Peyer's patch (tissue), 4 donors: ENCODE measurements around the gene PLA2G4B. TPM values are rescaled to one million over a fixed set of nuclear protein-coding genes. Genes with fewer than 3 reads are reported as not detected.

Source experiments
- DNase-seq, 3 donors: peaks; one replicate each; pipeline ENCODE4 v3.0.0-alpha.2; 2017 to 2019
- H3K27ac ChIP-seq, 4 donors: fragments of 200-600 bp; sonication (generic); one replicate each; pipeline ENCODE4 v1.5.1; 2016 to 2019
- H3K27me3 ChIP-seq, 2 donors: fragments of 200-600 bp; sonication (generic); one replicate each; pipeline ENCODE4 v1.5.1; 2019
- H3K36me3 ChIP-seq, 3 donors: fragments of 200-600 bp; sonication (generic); one replicate each; pipeline ENCODE4 v1.5.1; 2016 to 2019
- H3K4me1 ChIP-seq, 4 donors: fragments of 200-600 bp; sonication (generic); one replicate each; pipeline ENCODE4 v1.5.1; 2016 to 2019
- H3K4me3 ChIP-seq, 4 donors: fragments of 200-600 bp; sonication (generic); 1 replicate in 3 of 4; 2 replicates in 1 of 4; pipeline ENCODE4 v1.5.1; 2016 to 2019; ENCODE audit warnings: mild to moderate bottlenecking in 1 of 4
- H3K9me3 ChIP-seq, 4 donors: fragments of 200-600 bp; sonication (generic); one replicate each; pipeline ENCODE4 v1.5.1; 2016 to 2019; ENCODE audit warnings: mild to moderate bottlenecking in 1 of 4
- CTCF ChIP-seq, 6 experiments: fragments of 450-650 bp in 4 of 6; fragments of 200-600 bp in 2 of 6; sonication (generic) in 1 of 6; IDR thresholded peaks; one replicate each; pipeline ENCODE4 v1.5.1; 2017 to 2019; ENCODE audit warnings: antibody characterized with exemption in 6 of 6, mild to moderate bottlenecking in 3 of 6, moderate library complexity in 1 of 6
- POLR2A ChIP-seq, 2 donors: fragments of 450-650 bp; IDR thresholded peaks; one replicate each; pipeline ENCODE4 v1.5.1; 2017; ENCODE audit warnings: antibody characterized with exemption in 2 of 2, mild to moderate bottlenecking in 2 of 2, moderate library complexity in 2 of 2
- total RNA-seq, 4 donors: library from RNA; depleted of rRNA; stranded (reverse); fragments of >200 nt; gene quantifications; one replicate each; pipeline ENCODE4 v1.1.0, GENCODE V29; 2016

Gene PLA2G4B
- total RNA-seq, 4 donors from 2014 or later = 7.2 to 15.3 (median 13.3) TPM

DNA sequence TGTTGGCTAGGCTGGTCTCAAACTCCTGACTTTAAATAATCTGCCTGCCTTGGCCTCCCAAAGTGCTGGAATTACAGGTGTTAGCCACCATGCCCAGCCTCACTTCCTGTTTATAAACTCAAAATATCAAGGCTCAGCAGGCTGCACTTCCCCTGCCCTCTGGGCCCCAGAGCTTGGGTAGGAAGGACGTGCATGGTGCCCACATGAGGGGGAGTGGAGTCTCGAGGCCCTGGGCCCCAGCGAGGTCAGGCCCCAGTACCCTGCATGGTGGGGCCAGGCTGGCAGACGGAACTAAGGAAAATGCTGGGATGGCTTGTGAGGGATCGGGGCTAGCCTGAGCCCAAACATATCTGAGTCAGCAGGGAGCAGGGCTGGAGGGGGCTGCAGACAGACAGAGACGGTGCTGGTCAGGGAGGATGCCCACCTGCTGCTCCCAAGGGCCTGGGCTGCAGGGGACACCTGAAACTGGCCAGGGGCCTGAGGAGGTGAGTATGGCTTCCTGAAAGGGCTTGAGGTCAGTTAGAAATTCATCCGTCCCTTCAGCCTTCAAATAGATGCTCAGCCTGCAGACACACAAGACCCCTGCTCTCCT lies 50.1 kb downstream of the PLA2G4B start:
- Histone ChIP-seq H3K27ac (no peak overlapping the region), H3K36me3 (no peaks in the 10 kb centered on the region), H3K4me1 (peaks cover 0 to 7% (median under 1%) of the 10 kb centered on the region in 4 donors), H3K27me3 (no peaks in the 10 kb centered on the region), H3K9me3 (no peaks in the 10 kb centered on the region), H3K4me3 (no peak overlapping the region)
- DNase-seq = no peak
- TF ChIP-seq CTCF (IDR thresholded peaks at IDR 0.05) = no peak
- TF ChIP-seq POLR2A (IDR thresholded peaks at IDR 0.05) = no peak

DNA sequence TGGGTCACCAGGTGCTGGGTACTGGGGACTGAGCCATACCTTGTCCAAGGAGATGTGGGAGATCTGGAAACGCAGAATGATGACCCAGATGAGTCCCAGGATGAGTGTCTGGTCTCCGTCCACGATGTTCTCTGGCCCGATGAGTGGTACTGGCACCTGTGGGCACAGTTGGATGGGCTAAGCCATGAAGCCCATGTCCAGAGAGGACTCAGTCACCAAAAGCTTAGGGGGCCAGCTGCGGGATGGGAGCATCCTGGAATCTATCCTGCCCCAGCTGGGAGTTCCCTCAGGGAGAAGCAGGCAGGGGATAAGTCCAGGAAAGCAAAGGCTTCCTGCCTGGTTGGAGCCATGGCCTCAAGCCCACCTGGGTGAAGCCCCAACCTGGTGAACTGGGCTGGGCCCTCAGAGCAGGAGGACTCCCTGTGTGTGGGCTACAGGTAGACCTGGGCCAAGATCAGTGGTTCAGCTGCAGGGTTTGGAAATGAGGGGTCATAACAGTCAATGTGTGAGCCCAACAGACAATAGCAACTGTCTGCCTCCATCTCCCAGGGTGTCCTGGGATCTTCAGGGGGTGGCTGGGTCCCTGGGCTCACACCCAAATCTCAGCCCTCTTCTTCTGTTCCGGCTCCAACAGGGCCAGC lies 51.5 kb downstream of the PLA2G4B start:
- Histone ChIP-seq H3K4me1 (peaks cover 0 to 21% (median 12%) of the 10 kb centered on the region in 4 donors), H3K27me3 (no peaks in the 10 kb centered on the region), H3K4me3 (no peak overlapping the region), H3K9me3 (no peaks in the 10 kb centered on the region), H3K27ac (no peak overlapping the region), H3K36me3 (no peaks in the 10 kb centered on the region)
- no peak for TF ChIP-seq POLR2A (IDR thresholded peaks at IDR 0.05)
- no peak for TF ChIP-seq CTCF (IDR thresholded peaks at IDR 0.05)
- no peak for DNase-seq

GRCh38 chr15:41891226-41891625 lies 52.6 kb downstream of the PLA2G4B start:
- Histone ChIP-seq H3K27ac (no peak overlapping the region), H3K36me3 (no peaks in the 10 kb centered on the region), H3K9me3 (no peaks in the 10 kb centered on the region), H3K27me3 (no peaks in the 10 kb centered on the region), H3K4me3 (no peak overlapping the region), H3K4me1 (peaks cover 0 to 24% (median 13%) of the 10 kb centered on the region in 4 donors)
- no peak for TF ChIP-seq CTCF (IDR thresholded peaks at IDR 0.05)
- TF ChIP-seq POLR2A (IDR thresholded peaks at IDR 0.05) = no peak
- no peak for DNase-seq

DNA sequence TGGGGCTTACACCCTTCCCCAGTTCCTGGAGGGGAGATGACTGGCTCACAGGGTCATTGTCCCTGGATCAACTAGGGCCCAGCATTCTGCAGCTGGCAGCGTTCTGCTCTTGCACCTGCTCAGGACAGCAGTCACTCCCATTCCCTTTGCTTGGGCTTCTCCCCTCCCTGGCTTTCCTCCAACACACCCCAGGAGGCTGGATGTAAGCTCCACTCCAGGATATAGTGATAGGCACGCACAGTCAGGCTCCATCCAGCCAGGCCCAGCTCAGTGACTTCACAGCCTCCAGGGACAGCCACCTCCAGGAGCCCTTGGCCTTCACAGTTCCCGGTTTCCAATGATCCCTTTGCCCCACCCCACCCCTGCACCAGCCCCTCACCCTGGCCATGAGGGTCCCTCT lies 53.3 kb downstream of the PLA2G4B start:
- peaks cover 0 to 24% (median 13%) of the 10 kb centered on the region in 4 donors for H3K4me1 ChIP-seq
- no peaks in the 10 kb centered on the region for H3K27me3 ChIP-seq
- no peaks in the 10 kb centered on the region for H3K36me3 ChIP-seq
- H3K27ac ChIP-seq = no peak overlapping the region
- no peaks in the 10 kb centered on the region for H3K9me3 ChIP-seq
- TF ChIP-seq CTCF (IDR thresholded peaks at IDR 0.05) = no peak
- no peak for TF ChIP-seq POLR2A (IDR thresholded peaks at IDR 0.05)
- no peak overlapping the region for H3K4me3 ChIP-seq
- no peak for DNase-seq

DNA sequence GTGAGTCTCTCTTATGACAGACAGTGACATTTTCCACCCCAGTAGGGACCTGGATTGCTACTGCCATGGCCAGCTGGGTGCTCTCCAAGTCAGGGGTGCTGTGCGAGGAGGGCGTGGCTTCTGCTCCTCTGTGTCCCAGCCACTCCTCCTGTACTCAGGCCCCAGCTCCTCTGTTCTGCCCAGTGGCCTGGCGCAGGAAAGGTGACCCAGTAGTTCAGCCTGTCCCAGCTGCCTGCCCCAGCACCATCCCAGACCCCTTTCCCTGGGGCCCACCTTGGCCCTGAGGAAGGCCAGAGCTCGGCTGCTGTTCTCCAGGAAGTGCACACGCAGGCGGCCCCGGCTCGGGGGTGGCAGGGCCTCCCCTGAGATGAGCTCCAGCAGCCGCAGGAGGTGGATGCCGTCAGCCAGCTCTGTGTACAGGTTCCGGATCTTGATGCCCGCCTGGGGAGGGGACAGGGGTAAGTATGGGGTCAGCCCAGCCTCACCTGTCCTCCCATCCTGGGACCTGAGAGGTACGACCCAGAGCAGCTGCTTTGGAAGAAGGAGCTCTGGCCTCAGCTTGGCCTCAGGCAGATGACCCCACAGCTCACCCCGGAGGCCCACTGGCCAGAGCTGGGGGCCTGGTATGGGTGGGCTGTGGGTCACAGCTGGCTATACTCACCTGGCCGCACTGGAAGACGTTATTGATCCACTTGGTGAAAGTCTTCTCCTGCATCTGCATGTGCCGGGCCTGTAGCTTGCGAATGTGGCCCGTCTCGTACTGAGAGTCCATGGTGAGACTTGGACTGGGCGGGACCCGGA lies 54.2 kb downstream of the PLA2G4B start:
- peak overlapping the region in 2 of 4 donors; percentile 17 to 25 for H3K27ac ChIP-seq
- H3K4me1 ChIP-seq = peaks cover 0 to 24% (median 13%) of the 10 kb centered on the region in 4 donors
- TF ChIP-seq POLR2A (IDR thresholded peaks at IDR 0.05) (no peak), CTCF (IDR thresholded peaks at IDR 0.05) (no peak)
- no peaks in the 10 kb centered on the region for H3K36me3 ChIP-seq
- H3K4me3 ChIP-seq = no peak overlapping the region
- peak in 2 of 3 donors; percentile 71 to 73 for DNase-seq
- H3K27me3 ChIP-seq = no peaks in the 10 kb centered on the region
- H3K9me3 ChIP-seq = no peaks in the 10 kb centered on the region
